GM12878 (cell line): ENCODE results near the gene CA10. TPM values are rescaled to one million over a fixed set of nuclear protein-coding genes. Genes with fewer than 3 reads are reported as not detected.

Source experiments
- ATAC-seq: fragments of 200-7000 bp; cut with Tn5 transposase; 3 replicates; pipeline ENCODE4 v1.9.1; 2020; ENCODE audit warnings: mild to moderate bottlenecking, moderate library complexity
- BruUV-seq: library from RNA; stranded (reverse); fragments of 400-500 nt; replicated peaks from 2 replicates; lab custom pipeline; 2021; lab: Mats Ljungman, UMichigan
- CTCF ChIA-PET: fragments of 300-600 bp; sonication (Branson Sonifier 250); formaldehyde crosslinking; extraction: SDS; loops from one replicate; lab custom pipeline; 2021; ENCODE audit warnings: inconsistent platforms; lab: Yijun Ruan, JAX
- POLR2A ChIA-PET: fragments of 350-600 bp; formaldehyde crosslinking; extraction: SDS; loops from one replicate; lab custom pipeline; 2021; ENCODE audit warnings: inconsistent platforms; lab: Charles Lee
- RAD21 ChIA-PET: fragments of 300-600 bp; sonication (Branson Sonifier 250); formaldehyde crosslinking; loops from one replicate; lab custom pipeline; 2023; ENCODE audit warnings: antibody characterized with exemption; ENCODE audit not compliant: unreplicated experiment; lab: Charles Lee
- SMC1A ChIA-PET: fragments of 300-600 bp; sonication (Branson Sonifier 250); formaldehyde crosslinking; loops from one replicate; lab custom pipeline; 2023; ENCODE audit not compliant: unreplicated experiment, uncharacterized antibody; lab: Charles Lee
- DNase-seq: peaks from one replicate; pipeline ENCODE4 v3.0.0-alpha.2; 2011; ENCODE audit warnings: low read depth, low spot score
- FAIRE-seq: peaks from 3 replicates; lab custom pipeline; 2011; peaks lifted over from hg19 to GRCh38; lab: Jason Lieb, UNC
- H2AFZ ChIP-seq: 2 replicates; pipeline ENCODE4 v1.6.0; 2011; ENCODE audit warnings: low read depth, low read length, control low read depth; ENCODE audit not compliant: control insufficient read depth
- H3K27ac ChIP-seq: 2 replicates; pipeline ENCODE4 v1.5.1; 2011; ENCODE audit warnings: control low read depth; ENCODE audit not compliant: control insufficient read depth, insufficient read depth
- H3K27me3 ChIP-seq, 2 experiments: replicated peaks in 1 of 2; 2 replicates each; pipeline versions ENCODE4 v1.6.0 to v1.6.1; 2011; ENCODE audit warnings: low read length in 1 of 2; ENCODE audit not compliant: control insufficient read depth in 2 of 2, insufficient read depth in 2 of 2
- H3K36me3 ChIP-seq, 2 experiments: 2 replicates each; pipeline ENCODE4 v1.5.1; 2011; ENCODE audit warnings: low read length in 1 of 2; ENCODE audit not compliant: control insufficient read depth in 2 of 2, insufficient read depth in 2 of 2
- H3K4me1 ChIP-seq: 2 replicates; pipeline ENCODE4 v1.6.1; 2011; ENCODE audit warnings: mild to moderate bottlenecking, low read length, moderate library complexity, mixed read lengths; ENCODE audit not compliant: control insufficient read depth, insufficient read depth
- H3K4me2 ChIP-seq: 2 replicates; pipeline ENCODE4 v1.6.0; 2011; ENCODE audit warnings: control low read depth; ENCODE audit not compliant: control insufficient read depth, insufficient read depth
- H3K4me3 ChIP-seq: fragments of 200-600 bp; sonication (generic); 2 replicates; pipeline ENCODE4 v1.5.1; 2016
- H3K79me2 ChIP-seq: 2 replicates; pipeline ENCODE4 v1.6.0; 2011; ENCODE audit warnings: low read length; ENCODE audit not compliant: control insufficient read depth, insufficient read depth
- H3K9ac ChIP-seq: 2 replicates; pipeline ENCODE4 v1.8.0; 2011; ENCODE audit warnings: low read length, control low read depth, mixed read lengths; ENCODE audit not compliant: control insufficient read depth, insufficient read depth
- H3K9me3 ChIP-seq: replicated peaks from 3 replicates; pipeline ENCODE4 v1.5.1; 2011; ENCODE audit warnings: mild to moderate bottlenecking, low read length; ENCODE audit not compliant: control insufficient read depth, insufficient read depth
- H4K20me1 ChIP-seq: 2 replicates; pipeline ENCODE4 v1.6.0; 2011; ENCODE audit not compliant: control insufficient read depth, insufficient read depth
- CEBPZ ChIP-seq: fragments of 150-350 bp; IDR thresholded peaks from 2 replicates; pipeline ENCODE4 v1.6.1; 2016; ENCODE audit warnings: low read depth, low read length
- CUX1 ChIP-seq: IDR thresholded peaks from 2 replicates; pipeline ENCODE4 v1.6.1; 2012; ENCODE audit warnings: improper control_type of control experiment, low read depth, low read length; ENCODE audit not compliant: insufficient replicate concordance
- USF2 ChIP-seq: IDR thresholded peaks from 2 replicates; pipeline ENCODE4 v1.6.1; 2011; ENCODE audit warnings: low read depth, low read length, improper control_type of control experiment, borderline replicate concordance
- WGBS: methylation state at CpG from one replicate; pipeline ENCODE4 v1.1.6; 2016; ENCODE audit warnings: low lambda C conversion rate; ENCODE audit not compliant: insufficient replicate concordance, insufficient coverage; ENCODE audit errors: missing lambda C conversion rate; 5-methylcytosine and 5-hydroxymethylcytosine counted together
- in situ Hi-C: fragments of 300-500 bp; cut with MboI; formaldehyde crosslinking; loops from 9 replicates; pipeline ENCODE4 v1.14.3; 2018; ENCODE audit warnings: mixed read lengths
- intact Hi-C: fragments of 100-400 bp; cut with micrococcal nuclease; formaldehyde crosslinking; loops from one replicate; pipeline ENCODE4 v1.14.2; 2022; ENCODE audit not compliant: unreplicated experiment
- polyA plus RNA-seq, 11 experiments: library from polyadenylated mRNA; depleted of rRNA in 4 of 11; unstranded in 6 of 11; stranded (reverse) in 5 of 11; fragments of >200 nt; fragmentation: Nextera tagmentation in 4 of 11; fragmentation: Illumina TruSeq in 1 of 11; extraction: Ambion mirVana in 4 of 11; extraction: Trizol in 1 of 11; gene quantifications; 1 replicate in 1 of 11; 2 replicates in 10 of 11; pipeline versions ENCODE4 v1.2.1 to v1.2.3, GENCODE V29; 2011 to 2016; ENCODE audit warnings: inconsistent platforms in 2 of 11, missing spikeins in 2 of 11, low read depth in 1 of 11
- total RNA-seq, 4 experiments: library from RNA; depleted of rRNA in 3 of 4; stranded (reverse); fragments of >200 nt in 3 of 4; fragmentation: Illumina TruSeq in 1 of 4; extraction: Trizol in 1 of 4; gene quantifications; 2 replicates each; pipeline versions ENCODE4 v1.2.1 to v1.2.3, GENCODE V29; 2013 to 2021

CA10 gene
- total and polyA plus RNA-seq, 10 of the 15 experiments (the other 5 are each of a cell fraction or from before 2014, with no cell fraction given): not detected

GRCh38 chr17:51933647-51934046, 224.9 kb downstream of the CA10 start:
- Histone ChIP-seq H3K36me3 (no peaks in the 10 kb centered on the region), H3K4me2 (no peak overlapping the region)
- CTCF ChIA-PET: no interaction called here
- no peak for FAIRE-seq
- no peak for TF ChIP-seq CUX1
- TF ChIP-seq CEBPZ: no peak
- TF ChIP-seq USF2: no peak
- TF ChIP-seq, all 136 proteins: peak for 0
- POLR2A ChIA-PET: no interaction called here
- Histone ChIP-seq H3K9ac (no peak overlapping the region), H3K4me3 (no peak overlapping the region), H3K27ac (no peak overlapping the region), H4K20me1 (no peaks in the 10 kb centered on the region), H3K27me3 (no peaks in the 10 kb centered on the region), H3K79me2 (no peaks in the 10 kb centered on the region), H2AFZ (no peak overlapping the region), H3K9me3 (no peaks in the 10 kb centered on the region), H3K4me1 (no peaks in the 10 kb centered on the region)
- BruUV-seq: no TSS peak
- no peak for DNase-seq
- SMC1A ChIA-PET: no interaction called here
- in situ Hi-C loops (no loop called here), intact Hi-C loops (no loop called here)
- RAD21 ChIA-PET: no interaction called here
- no peak for ATAC-seq
- 30% methylated on average over 7 of the region's 7 CpGs for WGBS
